K562 (cell line): ENCODE measurements around the gene SAMD14. TPM values are rescaled to one million over a fixed set of nuclear protein-coding genes. Genes with fewer than 3 reads are reported as not detected.

Source experiments
- BDP1 ChIP-seq: IDR thresholded peaks from 3 replicates; pipeline ENCODE4 v1.6.1; 2011; ENCODE audit not compliant: insufficient read length, insufficient read depth
- CCNT2 ChIP-seq: IDR thresholded peaks from 2 replicates; pipeline ENCODE4 v1.6.1; 2011; ENCODE audit warnings: borderline replicate concordance, low read depth, mild to moderate bottlenecking, moderate library complexity, mixed read lengths, low read length; ENCODE audit not compliant: insufficient read length; ENCODE audit errors: extremely low read depth
- CHD1 ChIP-seq: fragments of 200-600 bp; sonication (generic); IDR thresholded peaks from one replicate; pipeline ENCODE4 v1.6.1; 2012; ENCODE audit warnings: mild to moderate bottlenecking, moderate library complexity, low read length, inconsistent platforms
- ESRRB ChIP-seq: fragments of 250-450 bp; sonication (Bioruptor Pico); IDR thresholded peaks from 2 replicates; pipeline ENCODE4 v1.5.0; 2020; ENCODE audit warnings: mild to moderate bottlenecking, moderate library complexity, borderline replicate concordance
- IRF1 ChIP-seq: sonication (generic); formaldehyde crosslinking; IDR thresholded peaks from 2 replicates; pipeline ENCODE4 v1.8.0; 2022; ENCODE audit warnings: missing genetic modification reagents, mild to moderate bottlenecking, borderline replicate concordance
- RCOR1 ChIP-seq, 2 experiments: IDR thresholded peaks; 2 replicates each; pipeline ENCODE4 v1.6.1; 2012; ENCODE audit warnings: low read depth in 2 of 2, low read length in 2 of 2, borderline replicate concordance in 1 of 2, improper control_type of control experiment in 1 of 2
- RFX5 ChIP-seq: IDR thresholded peaks from 2 replicates; pipeline ENCODE4 v1.6.1; 2011; ENCODE audit warnings: low read depth, mild to moderate bottlenecking, improper control_type of control experiment, low read length
- SMAD1 ChIP-seq: fragments of 150-350 bp; IDR thresholded peaks from 2 replicates; pipeline ENCODE4 v1.6.1; 2014; ENCODE audit warnings: low read length, low read depth; ENCODE audit not compliant: partially characterized antibody
- SP2 ChIP-seq: IDR thresholded peaks from 2 replicates; pipeline ENCODE4 v1.6.1; 2011; ENCODE audit warnings: mild to moderate bottlenecking, low read depth, low read length, moderate library complexity; ENCODE audit not compliant: poor library complexity, severe bottlenecking; ENCODE audit errors: extremely low read depth
- TAF9B ChIP-seq: fragments of 450-650 bp; IDR thresholded peaks from 2 replicates; pipeline ENCODE4 v1.6.1; 2018; ENCODE audit warnings: mild to moderate bottlenecking; ENCODE audit not compliant: partially characterized antibody
- TCF15 ChIP-seq: fragments of 250-450 bp; sonication (Bioruptor Pico); IDR thresholded peaks from 2 replicates; pipeline ENCODE4 v1.8.0; 2022; ENCODE audit warnings: moderate library complexity, mild to moderate bottlenecking, inconsistent platforms
- ZFPM2 ChIP-seq: fragments of 250-450 bp; sonication (Bioruptor Pico); IDR thresholded peaks from 2 replicates; pipeline ENCODE4 v1.5.1; 2022; ENCODE audit warnings: mild to moderate bottlenecking
- ZNF197 ChIP-seq: fragments of 200-800 bp; sonication (Bioruptor generic); IDR thresholded peaks from 2 replicates; pipeline ENCODE4 v1.6.1; 2016; ENCODE audit warnings: low read depth, missing genetic modification characterization, missing compliant biosample characterization
- ZNF717 ChIP-seq: fragments of 250-450 bp; sonication (Bioruptor Pico); IDR thresholded peaks from 2 replicates; pipeline ENCODE4 v1.5.0; 2021
- ZNF764 ChIP-seq: fragments of 250-450 bp; sonication (Bioruptor Pico); IDR thresholded peaks from 2 replicates; pipeline ENCODE4 v1.4.0; 2020; ENCODE audit warnings: low read depth, mild to moderate bottlenecking, moderate library complexity
- polyA plus RNA-seq, 8 experiments: library from polyadenylated mRNA; depleted of rRNA in 4 of 8; stranded (reverse) in 5 of 8; unstranded in 3 of 8; fragments of >200 nt; fragmentation: Nextera tagmentation in 2 of 8; fragmentation: Illumina TruSeq in 1 of 8; extraction: Ambion mirVana in 2 of 8; extraction: Trizol in 1 of 8; gene quantifications; 2 replicates each; pipeline versions ENCODE4 v1.2.1 to v1.2.3, GENCODE V29; 2011 to 2014; ENCODE audit warnings: inconsistent platforms in 1 of 8, missing spikeins in 1 of 8
- total RNA-seq, 7 experiments: library from RNA; depleted of rRNA in 6 of 7; stranded (reverse); fragments of >200 nt in 6 of 7; fragmentation: Illumina TruSeq in 2 of 7; extraction: Trizol in 2 of 7; gene quantifications; 2 replicates each; pipeline versions ENCODE4 v1.2.1 to v1.2.3, GENCODE V29; 2011 to 2021; ENCODE audit warnings: low replicate concordance in 1 of 7
- TF ChIP-seq, protein P1 (sequence below): fragments of 450-650 bp; IDR thresholded peaks from 2 replicates; pipeline ENCODE4 v1.6.1; 2016; ENCODE audit warnings: low read depth
- TF ChIP-seq, protein P2 (sequence below): fragments of 450-650 bp; IDR thresholded peaks from 2 replicates; pipeline ENCODE4 v1.6.1; 2017; ENCODE audit warnings: antibody characterized with exemption

Gene SAMD14
- total and polyA plus RNA-seq, 9 of the 15 experiments (the other 6 are each of a cell fraction or from before 2014, with no cell fraction given): 0.04 to 0.07 TPM; not detected in 7

DNA sequence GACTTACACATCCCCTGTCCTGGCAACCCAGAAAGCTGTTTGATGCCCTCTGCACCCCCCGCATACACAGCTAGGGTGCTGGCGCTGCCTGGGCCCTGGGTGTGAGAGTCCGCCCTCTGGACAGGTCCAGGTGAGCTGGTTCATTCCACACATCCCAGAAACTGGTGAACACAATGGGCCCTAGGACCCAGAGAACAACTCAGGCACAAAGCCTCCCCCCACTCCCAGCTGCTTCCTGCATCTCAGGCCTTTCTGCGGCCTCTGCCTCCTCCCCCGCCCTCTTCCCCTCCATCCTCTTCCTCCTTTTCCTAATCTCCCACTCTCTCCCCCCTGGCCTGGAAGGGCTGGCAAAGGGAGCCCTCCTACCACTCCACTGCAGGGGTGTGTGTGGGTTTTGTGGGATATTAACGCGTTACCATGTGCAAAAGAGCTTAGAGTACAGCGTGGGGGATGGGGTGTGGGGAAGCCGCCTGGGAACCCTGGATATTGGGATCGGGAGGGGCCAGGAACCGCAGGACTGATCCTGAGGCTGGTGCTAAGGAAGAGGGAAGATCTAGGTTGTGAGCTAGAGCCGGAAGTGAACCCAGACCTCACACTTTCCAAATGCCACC is 22.1 kb upstream of the SAMD14 start (continued):
- TF ChIP-seq, protein P1, sequence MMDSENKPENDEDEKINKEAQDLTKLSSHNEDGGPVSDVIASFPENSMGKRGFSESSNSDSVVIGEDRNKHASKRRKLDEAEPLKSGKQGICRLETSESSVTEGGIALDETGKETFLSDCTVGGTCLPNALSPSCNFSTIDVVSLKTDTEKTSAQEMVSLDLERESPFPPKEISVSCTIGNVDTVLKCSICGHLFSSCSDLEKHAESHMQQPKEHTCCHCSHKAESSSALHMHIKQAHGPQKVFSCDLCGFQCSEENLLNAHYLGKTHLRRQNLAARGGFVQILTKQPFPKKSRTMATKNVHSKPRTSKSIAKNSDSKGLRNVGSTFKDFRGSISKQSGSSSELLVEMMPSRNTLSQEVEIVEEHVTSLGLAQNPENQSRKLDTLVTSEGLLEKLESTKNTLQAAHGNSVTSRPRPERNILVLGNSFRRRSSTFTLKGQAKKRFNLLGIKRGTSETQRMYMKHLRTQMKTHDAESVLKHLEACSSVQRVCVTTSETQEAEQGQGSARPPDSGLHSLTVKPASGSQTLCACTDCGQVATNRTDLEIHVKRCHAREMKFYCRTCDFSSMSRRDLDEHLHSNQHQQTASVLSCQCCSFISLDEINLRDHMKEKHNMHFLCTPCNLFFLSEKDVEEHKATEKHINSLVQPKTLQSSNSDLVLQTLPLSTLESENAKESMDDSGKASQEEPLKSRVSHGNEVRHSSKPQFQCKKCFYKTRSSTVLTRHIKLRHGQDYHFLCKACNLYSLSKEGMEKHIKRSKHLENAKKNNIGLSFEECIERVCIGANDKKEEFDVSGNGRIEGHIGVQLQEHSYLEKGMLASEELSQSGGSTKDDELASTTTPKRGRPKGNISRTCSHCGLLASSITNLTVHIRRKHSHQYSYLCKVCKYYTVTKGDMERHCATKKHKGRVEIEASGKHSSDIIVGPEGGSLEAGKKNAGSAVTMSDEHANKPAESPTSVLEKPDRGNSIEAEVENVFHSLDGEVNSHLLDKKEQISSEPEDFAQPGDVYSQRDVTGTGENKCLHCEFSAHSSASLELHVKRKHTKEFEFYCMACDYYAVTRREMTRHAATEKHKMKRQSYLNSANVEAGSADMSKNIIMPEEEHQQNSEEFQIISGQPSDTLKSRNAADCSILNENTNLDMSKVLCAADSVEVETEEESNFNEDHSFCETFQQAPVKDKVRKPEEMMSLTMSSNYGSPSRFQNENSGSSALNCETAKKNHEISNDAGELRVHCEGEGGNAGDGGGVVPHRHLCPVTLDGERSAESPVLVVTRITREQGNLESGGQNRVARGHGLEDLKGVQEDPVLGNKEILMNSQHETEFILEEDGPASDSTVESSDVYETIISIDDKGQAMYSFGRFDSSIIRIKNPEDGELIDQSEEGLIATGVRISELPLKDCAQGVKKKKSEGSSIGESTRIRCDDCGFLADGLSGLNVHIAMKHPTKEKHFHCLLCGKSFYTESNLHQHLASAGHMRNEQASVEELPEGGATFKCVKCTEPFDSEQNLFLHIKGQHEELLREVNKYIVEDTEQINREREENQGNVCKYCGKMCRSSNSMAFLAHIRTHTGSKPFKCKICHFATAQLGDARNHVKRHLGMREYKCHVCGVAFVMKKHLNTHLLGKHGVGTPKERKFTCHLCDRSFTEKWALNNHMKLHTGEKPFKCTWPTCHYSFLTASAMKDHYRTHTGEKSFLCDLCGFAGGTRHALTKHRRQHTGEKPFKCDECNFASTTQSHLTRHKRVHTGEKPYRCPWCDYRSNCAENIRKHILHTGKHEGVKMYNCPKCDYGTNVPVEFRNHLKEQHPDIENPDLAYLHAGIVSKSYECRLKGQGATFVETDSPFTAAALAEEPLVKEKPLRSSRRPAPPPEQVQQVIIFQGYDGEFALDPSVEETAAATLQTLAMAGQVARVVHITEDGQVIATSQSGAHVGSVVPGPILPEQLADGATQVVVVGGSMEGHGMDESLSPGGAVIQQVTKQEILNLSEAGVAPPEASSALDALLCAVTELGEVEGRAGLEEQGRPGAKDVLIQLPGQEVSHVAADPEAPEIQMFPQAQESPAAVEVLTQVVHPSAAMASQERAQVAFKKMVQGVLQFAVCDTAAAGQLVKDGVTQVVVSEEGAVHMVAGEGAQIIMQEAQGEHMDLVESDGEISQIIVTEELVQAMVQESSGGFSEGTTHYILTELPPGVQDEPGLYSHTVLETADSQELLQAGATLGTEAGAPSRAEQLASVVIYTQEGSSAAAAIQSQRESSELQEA: no peak
- no peak for TF ChIP-seq ZFPM2 (CRISPR knock-in tag)
- no peak for TF ChIP-seq TAF9B
- peak; percentile 56 to 85; a peak in 3 of 4 replicates for TF ChIP-seq RCOR1 (IDR thresholded peaks at IDR 0.05; ENCODE audit: borderline replicate concordance in 1 of 2, low read depth in 2 of 2, low read length in 2 of 2)
- no peak for TF ChIP-seq RFX5
- no peak for TF ChIP-seq BDP1
- no peak for TF ChIP-seq SP2
- no peak for TF ChIP-seq SMAD1
- no peak for TF ChIP-seq ESRRB (CRISPR knock-in tag)
- TF ChIP-seq ZNF764 (CRISPR knock-in tag): no peak
- no peak for TF ChIP-seq ZNF197
- no peak for TF ChIP-seq CHD1
- no peak for TF ChIP-seq IRF1 (CRISPR knock-in tag)
- TF ChIP-seq, protein P2, sequence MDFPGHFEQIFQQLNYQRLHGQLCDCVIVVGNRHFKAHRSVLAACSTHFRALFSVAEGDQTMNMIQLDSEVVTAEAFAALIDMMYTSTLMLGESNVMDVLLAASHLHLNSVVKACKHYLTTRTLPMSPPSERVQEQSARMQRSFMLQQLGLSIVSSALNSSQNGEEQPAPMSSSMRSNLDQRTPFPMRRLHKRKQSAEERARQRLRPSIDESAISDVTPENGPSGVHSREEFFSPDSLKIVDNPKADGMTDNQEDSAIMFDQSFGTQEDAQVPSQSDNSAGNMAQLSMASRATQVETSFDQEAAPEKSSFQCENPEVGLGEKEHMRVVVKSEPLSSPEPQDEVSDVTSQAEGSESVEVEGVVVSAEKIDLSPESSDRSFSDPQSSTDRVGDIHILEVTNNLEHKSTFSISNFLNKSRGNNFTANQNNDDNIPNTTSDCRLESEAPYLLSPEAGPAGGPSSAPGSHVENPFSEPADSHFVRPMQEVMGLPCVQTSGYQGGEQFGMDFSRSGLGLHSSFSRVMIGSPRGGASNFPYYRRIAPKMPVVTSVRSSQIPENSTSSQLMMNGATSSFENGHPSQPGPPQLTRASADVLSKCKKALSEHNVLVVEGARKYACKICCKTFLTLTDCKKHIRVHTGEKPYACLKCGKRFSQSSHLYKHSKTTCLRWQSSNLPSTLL: no peak
- TF ChIP-seq ZNF717: no peak
- TF ChIP-seq CCNT2: no peak
- no peak for TF ChIP-seq TCF15
